ENCODE data around the gene LMOD1. TPM values are rescaled to one million over a fixed set of nuclear protein-coding genes. Genes with fewer than 3 reads are reported as not detected.
A peak's percentile ranks its signal among the peaks of the same experiment; 100 is the strongest.

LMOD1 gene
- total RNA-seq, 1 experiment from 2014 or later = not detected

DNA sequence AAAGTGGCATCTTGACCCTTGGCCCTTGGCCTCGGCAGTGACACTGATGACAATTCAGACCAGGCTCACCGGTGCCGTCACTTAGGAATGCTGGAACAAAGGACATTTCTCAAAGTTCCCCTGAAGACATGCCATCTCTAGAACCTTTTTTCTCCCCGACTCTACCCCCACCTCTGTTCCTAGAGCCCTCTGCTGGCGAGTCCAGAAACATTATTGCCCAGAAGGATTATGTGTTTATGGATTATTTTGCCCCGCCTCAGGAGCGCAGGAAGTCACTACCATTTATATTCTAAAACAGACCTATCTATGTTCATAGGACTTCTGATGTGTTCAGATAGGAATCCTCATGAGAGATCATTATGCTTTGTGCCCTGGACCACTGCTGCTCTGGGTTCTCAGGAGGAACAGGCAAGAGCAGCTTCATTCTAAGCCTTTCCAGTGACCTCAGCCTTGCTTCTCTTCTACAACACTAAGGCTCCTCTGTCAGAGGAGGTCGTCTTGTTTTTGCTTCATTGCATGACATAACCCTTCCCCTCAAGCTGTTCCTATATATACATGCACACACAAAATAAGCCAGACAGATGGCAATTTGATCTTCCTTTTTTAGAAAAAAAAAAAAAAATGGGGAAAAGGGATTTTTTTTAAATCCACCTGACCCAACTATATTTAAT, 70.1 kb downstream of the LMOD1 start:
- peak overlapping the region; percentile 20 for H3K27ac Mint-ChIP-seq (ENCODE audit: low read depth, unreplicated experiment)
- H3K36me3 Mint-ChIP-seq (ENCODE audit: insufficient read depth, unreplicated experiment) = peaks cover 71% of the 10 kb centered on the region
- H3K27me3 Mint-ChIP-seq (ENCODE audit: insufficient read depth, unreplicated experiment) = no peaks in the 10 kb centered on the region
- no peaks in the 10 kb centered on the region for H3K9me3 Mint-ChIP-seq (ENCODE audit: unreplicated experiment)
- DNase-seq (ENCODE audit: unreplicated experiment) = no peak
- TSS peak; percentile 11 for BruUV-seq (replicated peaks)
- peaks cover 6% of the 10 kb centered on the region for H3K4me1 Mint-ChIP-seq (ENCODE audit: insufficient read depth, unreplicated experiment)
- TF ChIP-seq, protein P1, sequence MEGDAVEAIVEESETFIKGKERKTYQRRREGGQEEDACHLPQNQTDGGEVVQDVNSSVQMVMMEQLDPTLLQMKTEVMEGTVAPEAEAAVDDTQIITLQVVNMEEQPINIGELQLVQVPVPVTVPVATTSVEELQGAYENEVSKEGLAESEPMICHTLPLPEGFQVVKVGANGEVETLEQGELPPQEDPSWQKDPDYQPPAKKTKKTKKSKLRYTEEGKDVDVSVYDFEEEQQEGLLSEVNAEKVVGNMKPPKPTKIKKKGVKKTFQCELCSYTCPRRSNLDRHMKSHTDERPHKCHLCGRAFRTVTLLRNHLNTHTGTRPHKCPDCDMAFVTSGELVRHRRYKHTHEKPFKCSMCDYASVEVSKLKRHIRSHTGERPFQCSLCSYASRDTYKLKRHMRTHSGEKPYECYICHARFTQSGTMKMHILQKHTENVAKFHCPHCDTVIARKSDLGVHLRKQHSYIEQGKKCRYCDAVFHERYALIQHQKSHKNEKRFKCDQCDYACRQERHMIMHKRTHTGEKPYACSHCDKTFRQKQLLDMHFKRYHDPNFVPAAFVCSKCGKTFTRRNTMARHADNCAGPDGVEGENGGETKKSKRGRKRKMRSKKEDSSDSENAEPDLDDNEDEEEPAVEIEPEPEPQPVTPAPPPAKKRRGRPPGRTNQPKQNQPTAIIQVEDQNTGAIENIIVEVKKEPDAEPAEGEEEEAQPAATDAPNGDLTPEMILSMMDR (IDR thresholded peaks at IDR 0.05; ENCODE audit: unreplicated experiment) = peak; percentile 44
- no peak overlapping the region for H3K4me3 Mint-ChIP-seq (ENCODE audit: unreplicated experiment)
- ChIA-PET POLR2A (no interaction called here), CTCF (interaction anchor here (0.6 to 12.1 kb wide), 14 partner anchors 8 to 375 kb away, joined by 3 to 160 read pairs (median 6); no protein-coding TSS in a partner anchor)
- intact Hi-C loops (cut with micrococcal nuclease) = loop anchor here (1.0 to 5.0 kb wide), 3 partner anchors 47 to 345 kb away; partner anchors contain the start of gene IPO9

- no peaks in the 10 kb centered on the region for H3K9me3 Mint-ChIP-seq (ENCODE audit: unreplicated experiment)
Observed at GRCh38 chr1:201874672-201875071, 71.7 kb downstream of the LMOD1 start.

DNA sequence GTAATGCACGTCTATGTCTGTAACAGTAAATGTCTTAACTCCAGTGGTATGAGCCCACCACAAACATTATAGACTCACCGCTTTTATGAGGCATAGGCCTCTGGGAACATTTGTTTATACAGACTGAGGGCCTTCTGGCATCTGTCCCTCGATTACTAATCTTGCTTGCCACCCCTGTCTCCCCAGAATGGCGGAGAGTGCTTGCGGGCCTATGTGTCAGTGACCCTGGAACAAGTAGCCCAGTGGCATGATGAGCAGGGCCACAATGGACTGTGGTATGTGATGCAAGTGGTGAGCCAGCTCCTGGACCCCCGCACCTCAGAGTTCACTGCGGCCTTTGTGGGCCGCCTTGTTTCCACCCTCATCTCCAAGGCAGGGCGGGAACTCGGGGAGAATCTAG, 76.0 kb downstream of the LMOD1 start:
- DNase-seq (ENCODE audit: unreplicated experiment) = no peak
- Mint-ChIP-seq H3K36me3 (ENCODE audit: insufficient read depth, unreplicated experiment) (peaks cover 100% of the 10 kb centered on the region), H3K27me3 (ENCODE audit: insufficient read depth, unreplicated experiment) (no peaks in the 10 kb centered on the region), H3K9me3 (ENCODE audit: unreplicated experiment) (no peaks in the 10 kb centered on the region), H3K4me3 (ENCODE audit: unreplicated experiment) (no peak overlapping the region), H3K27ac (ENCODE audit: low read depth, unreplicated experiment) (no peak overlapping the region), H3K4me1 (ENCODE audit: insufficient read depth, unreplicated experiment) (no peaks in the 10 kb centered on the region)
- TF ChIP-seq, protein P1 (IDR thresholded peaks at IDR 0.05; ENCODE audit: unreplicated experiment) = no peak
- BruUV-seq (replicated peaks) = no TSS peak
- ChIA-PET CTCF (interaction anchor here (1.1 to 4.8 kb wide), 3 partner anchors 11 to 25 kb away, joined by 3 to 29 read pairs (median 18); no protein-coding TSS in a partner anchor), POLR2A (interaction anchor here (0.6 to 4.7 kb wide), 2 partner anchors 12 to 222 kb away, joined by 4 to 21 read pairs; no protein-coding TSS in a partner anchor)
- intact Hi-C loops (cut with micrococcal nuclease) = no loop called here

More at GRCh38 chr1:201874672-201875071, 71.7 kb downstream of the LMOD1 start:
- H3K4me1 Mint-ChIP-seq (ENCODE audit: insufficient read depth, unreplicated experiment) = peaks cover 6% of the 10 kb centered on the region
- TF ChIP-seq, protein P1 (IDR thresholded peaks at IDR 0.05; ENCODE audit: unreplicated experiment) = no peak
- H3K27ac Mint-ChIP-seq (ENCODE audit: low read depth, unreplicated experiment) = no peak overlapping the region
- no TSS peak for BruUV-seq (replicated peaks)
- no peak for DNase-seq (ENCODE audit: unreplicated experiment)
- ChIA-PET CTCF (interaction anchor here (0.5 to 8.0 kb wide), 15 partner anchors 10 to 488 kb away, joined by 3 to 130 read pairs (median 5); partner anchors contain the start of gene IPO9), POLR2A (interaction anchor here (0.6 to 3.6 kb wide), 5 partner anchors 8 to 107 kb away, joined by 3 to 21 read pairs (median 3); no protein-coding TSS in a partner anchor)
- H3K27me3 Mint-ChIP-seq (ENCODE audit: insufficient read depth, unreplicated experiment) = no peaks in the 10 kb centered on the region
- no peak overlapping the region for H3K4me3 Mint-ChIP-seq (ENCODE audit: unreplicated experiment)
- intact Hi-C loops (cut with micrococcal nuclease) = loop anchor here (5.0 kb wide), 1 partner anchor 243 kb away; no protein-coding TSS in a partner anchor
- peaks cover 87% of the 10 kb centered on the region for H3K36me3 Mint-ChIP-seq (ENCODE audit: insufficient read depth, unreplicated experiment)

DNA sequence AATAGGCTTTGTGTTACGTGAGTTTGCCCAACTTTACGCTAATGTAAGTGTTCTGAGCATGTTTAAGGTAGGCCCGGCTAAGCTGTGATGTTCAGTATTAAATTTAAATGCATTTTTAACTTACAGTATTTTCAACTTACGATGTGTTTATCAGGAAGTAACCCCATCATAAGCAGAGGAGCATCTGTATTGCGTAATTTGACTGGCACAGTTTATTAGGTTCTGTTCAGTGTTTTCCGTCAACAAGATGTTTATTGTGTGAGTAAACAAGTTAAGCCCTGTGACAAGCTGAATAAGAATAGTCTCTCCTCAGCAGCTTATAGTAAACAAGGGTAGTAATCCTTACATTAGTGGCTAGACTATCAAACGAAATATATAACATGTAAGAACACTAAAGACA, 84.9 kb downstream of the LMOD1 start:
- intact Hi-C loops (cut with micrococcal nuclease) = no loop called here
- TF ChIP-seq, protein P1 (IDR thresholded peaks at IDR 0.05; ENCODE audit: unreplicated experiment) = no peak
- Mint-ChIP-seq H3K27ac (ENCODE audit: low read depth, unreplicated experiment) (no peak overlapping the region), H3K36me3 (ENCODE audit: insufficient read depth, unreplicated experiment) (peaks cover 97% of the 10 kb centered on the region), H3K27me3 (ENCODE audit: insufficient read depth, unreplicated experiment) (no peaks in the 10 kb centered on the region), H3K4me3 (ENCODE audit: unreplicated experiment) (no peak overlapping the region), H3K9me3 (ENCODE audit: unreplicated experiment) (no peaks in the 10 kb centered on the region), H3K4me1 (ENCODE audit: insufficient read depth, unreplicated experiment) (peaks cover 12% of the 10 kb centered on the region)
- POLR2A ChIA-PET = interaction anchor here (0.9 to 3.3 kb wide), 2 partner anchors 11 to 14 kb away, joined by 3 to 28 read pairs; no protein-coding TSS in a partner anchor
- no peak for DNase-seq (ENCODE audit: unreplicated experiment)
- no TSS peak for BruUV-seq (replicated peaks)
- CTCF ChIA-PET = interaction anchor here (0.7 to 1.7 kb wide), 7 partner anchors 14 to 353 kb away, joined by 3 to 5 read pairs (median 4); no protein-coding TSS in a partner anchor
